Measurements from ENCODE around the gene CNN3.
A peak's percentile ranks its signal among the peaks of the same experiment; 100 is the strongest.

Gene CNN3

GRCh38 chr1:94926915-94927404 lies at the start of gene CNN3:
Gene CNN3 (minus strand): TSS chr1:94927110. CDS start chr1:94926894, 216 bp downstream.
- peak; percentile 70 to 78 for DNase-seq

DNA sequence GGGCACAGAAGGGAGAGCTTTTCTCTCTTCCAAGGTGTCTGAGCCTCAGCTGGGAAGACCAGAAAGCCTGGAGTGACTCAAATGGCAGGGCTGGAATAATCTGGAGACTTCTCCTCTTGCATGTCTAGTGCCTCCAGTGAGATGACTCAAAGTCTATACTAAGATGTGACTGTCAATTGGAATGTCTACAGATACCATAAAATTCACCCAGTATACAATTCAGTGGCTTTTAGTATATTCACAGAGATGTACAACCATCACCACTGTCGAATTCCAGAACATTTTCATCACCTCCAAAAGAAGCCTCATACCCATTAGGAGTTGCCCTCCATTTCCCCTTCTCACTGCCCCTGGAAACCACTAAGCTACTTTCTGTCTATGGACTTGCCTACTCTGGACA lies 47.9 kb upstream of the CNN3 start:
- DNase-seq = no peak

DNA sequence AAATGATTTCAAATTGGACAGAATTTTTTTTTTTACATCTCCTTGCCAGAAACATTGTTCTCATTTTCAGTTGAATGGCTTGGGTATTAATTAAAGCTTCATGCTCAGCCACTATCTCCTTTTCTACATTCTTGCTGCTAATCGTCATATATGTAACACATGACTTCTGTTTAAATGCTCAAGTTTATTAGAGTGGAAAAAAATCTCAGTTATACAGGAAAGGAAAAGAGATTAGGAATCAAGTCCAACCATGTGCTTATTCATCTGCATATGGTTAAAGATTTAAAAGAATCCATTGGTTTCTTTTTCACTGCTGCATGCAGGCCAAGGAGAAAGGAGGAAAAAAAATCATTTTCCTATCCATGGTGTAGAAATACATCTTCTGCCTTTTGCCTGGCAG lies 47.3 kb upstream of the CNN3 start:
- DNase-seq = no peak

DNA sequence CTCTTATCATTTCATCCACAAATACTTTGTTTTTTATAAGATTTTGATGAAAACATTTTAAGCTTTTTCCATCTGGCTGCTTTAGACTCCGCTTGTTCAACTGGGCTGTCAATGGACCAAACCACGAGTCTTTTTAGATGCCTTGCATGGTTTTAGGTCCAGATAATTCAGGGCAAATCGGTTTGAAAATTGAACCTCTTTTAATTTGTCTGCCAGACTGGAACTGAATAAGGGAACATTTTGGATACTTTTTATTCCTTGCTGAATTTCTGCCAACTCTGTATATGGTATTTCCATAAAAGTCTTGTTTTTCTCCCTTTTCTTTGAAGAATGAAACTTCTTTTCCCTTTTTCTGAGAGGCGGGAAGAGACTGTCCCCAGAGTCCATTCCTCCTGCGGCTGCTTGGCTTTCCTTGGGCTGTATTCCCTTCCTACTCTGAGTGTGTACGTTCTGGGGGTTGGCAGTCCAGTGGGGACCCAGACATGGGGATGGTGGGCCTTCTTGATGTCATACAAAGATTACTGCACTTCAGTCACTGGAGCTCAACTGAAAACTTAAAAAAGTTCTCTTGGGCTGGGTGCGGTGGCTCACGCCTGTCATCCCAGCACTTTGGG lies 46.5 kb upstream of the CNN3 start:
- no peak for DNase-seq

DNA sequence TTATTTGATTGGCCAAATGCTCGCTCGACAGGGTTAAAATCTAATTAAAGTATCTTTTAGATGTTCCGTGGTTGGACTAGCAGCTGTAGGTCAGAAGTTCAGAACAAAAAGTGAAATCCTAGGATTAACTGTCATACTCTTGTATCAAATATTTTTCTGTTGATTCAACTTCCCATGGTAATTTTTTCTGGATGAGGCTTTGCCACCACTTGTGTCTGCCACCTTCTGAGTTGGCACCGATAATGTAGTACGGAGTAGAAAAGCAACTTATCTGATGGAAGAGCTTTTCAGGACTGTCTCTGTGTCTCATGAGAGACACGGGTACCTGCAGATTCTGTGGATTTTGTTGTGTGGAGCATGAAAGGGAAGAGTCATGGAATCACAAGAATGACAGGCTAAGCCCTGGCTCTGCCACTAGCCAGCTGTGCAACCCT lies 44.6 kb upstream of the CNN3 start:
- DNase-seq = no peak

GRCh38 chr1:94970783-94971182 lies 43.9 kb upstream of the CNN3 start:
- no peak for DNase-seq

- no peak for DNase-seq
Observed at GRCh38 chr1:94969137-94969536, 42.2 kb upstream of the CNN3 start.

- no peak for DNase-seq
Observed at GRCh38 chr1:94966033-94966432, 39.1 kb upstream of the CNN3 start.

DNA sequence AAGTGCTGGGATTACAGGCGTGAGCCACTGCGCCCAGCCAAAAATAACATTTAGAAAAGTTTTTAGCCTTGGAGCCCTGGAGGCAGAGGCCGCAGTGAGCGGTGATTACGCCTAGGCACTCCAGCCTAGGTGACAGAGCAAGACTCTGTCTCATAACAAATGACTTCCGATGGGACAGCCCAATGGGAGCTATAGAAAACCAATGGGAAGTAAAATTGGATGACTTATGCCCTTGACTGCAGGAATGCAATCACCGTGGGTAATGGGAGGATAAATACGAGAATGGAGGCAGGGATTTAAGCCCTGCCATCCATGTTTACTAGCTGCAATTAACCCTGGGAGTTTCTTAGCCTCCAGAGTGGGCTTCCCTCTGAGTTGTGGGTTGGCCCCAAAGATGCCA lies 37.0 kb upstream of the CNN3 start:
- no peak for DNase-seq

DNA sequence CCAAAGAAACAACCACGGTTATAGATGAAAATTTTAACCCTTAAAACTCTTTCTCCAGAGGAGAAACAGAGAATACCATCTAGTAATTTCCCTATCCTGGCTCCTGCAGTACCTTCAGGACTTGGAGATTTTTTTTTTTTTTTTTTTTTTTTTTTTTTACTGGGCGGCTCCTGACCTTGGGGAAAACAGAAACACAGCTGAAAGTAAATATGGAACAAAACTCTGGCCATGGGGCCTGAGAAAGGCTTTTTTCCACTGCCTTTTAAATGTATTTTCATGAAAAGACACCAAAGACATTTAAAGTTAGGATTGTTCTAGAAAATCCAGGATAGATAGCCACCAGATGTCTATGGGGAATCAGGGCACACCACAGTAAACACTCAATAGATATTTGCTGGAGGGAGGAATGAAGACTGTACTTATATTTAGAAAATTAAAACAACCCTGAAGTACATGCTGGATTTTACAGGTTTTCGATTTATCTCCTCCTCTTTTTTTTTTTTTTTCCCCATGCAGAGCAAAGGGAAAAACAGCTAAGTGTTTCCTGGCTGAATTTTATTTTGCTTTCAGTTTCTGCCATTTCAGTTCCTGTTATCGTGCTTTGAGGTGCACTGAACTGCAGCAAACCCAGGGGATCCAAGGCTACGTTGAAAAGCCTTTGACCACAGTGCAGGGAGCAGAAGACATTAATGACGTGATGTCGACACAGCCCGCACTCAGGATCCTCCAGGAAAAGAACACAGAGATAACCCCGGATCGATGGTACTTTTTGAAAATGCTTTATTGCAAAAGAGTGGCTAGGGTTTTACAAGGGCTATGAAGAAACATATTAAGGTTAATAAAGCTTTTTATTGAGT lies 35.7 kb upstream of the CNN3 start:
- peak; percentile 29 to 40 for DNase-seq

- DNase-seq = no peak
Observed at GRCh38 chr1:94961988-94962387, 35.1 kb upstream of the CNN3 start.

GRCh38 chr1:94961582-94961981 lies 34.7 kb upstream of the CNN3 start:
- no peak for DNase-seq

- DNase-seq = no peak
Observed at GRCh38 chr1:94958081-94958480, 31.2 kb upstream of the CNN3 start.

GRCh38 chr1:94955767-94956632 lies 29.1 kb upstream of the CNN3 start:
- no peak for DNase-seq

- no peak for DNase-seq
Observed at GRCh38 chr1:94954263-94955220, 27.6 kb upstream of the CNN3 start.

GRCh38 chr1:94953746-94954145 lies 26.8 kb upstream of the CNN3 start:
- DNase-seq = no peak

- no peak for DNase-seq
Observed at GRCh38 chr1:94953107-94953506, 26.2 kb upstream of the CNN3 start.

- no peak for DNase-seq
Observed at GRCh38 chr1:94952539-94952938, 25.6 kb upstream of the CNN3 start.

GRCh38 chr1:94951509-94952208 lies 24.7 kb upstream of the CNN3 start:
- DNase-seq = no peak

DNA sequence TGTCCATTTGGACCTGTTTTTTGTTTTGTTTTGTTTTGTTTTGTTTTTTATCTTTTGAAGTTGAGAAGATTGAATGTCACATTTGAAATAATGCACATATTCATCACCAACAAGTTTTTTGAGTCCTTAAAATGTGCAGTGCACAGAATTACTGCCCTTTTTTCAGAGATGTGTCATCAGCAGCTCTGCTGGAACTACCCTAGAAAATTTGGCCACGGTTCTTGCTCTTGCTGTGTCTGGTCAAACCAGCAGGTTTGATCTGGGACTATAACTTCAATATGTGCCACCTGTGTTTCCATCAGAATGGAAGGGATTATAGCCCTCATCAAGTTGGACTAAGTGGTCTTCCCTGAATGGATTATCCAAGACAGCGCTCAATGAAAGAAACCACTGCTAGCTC lies 24.1 kb upstream of the CNN3 start:
- DNase-seq = no peak
